AG09319 (cell line): ENCODE measurements around the gene ZMPSTE24.

Experiments used
- DNase-seq: peaks from one replicate; pipeline ENCODE4 v3.0.0-alpha.2; 2010; ENCODE audit warnings: low read depth; ENCODE audit errors: extremely low read depth
- CTCF ChIP-seq: IDR thresholded peaks from 2 replicates; pipeline ENCODE4 v1.5.1; 2011; ENCODE audit warnings: low read depth, mild to moderate bottlenecking, inconsistent platforms, low read length, moderate library complexity

Gene ZMPSTE24

DNA sequence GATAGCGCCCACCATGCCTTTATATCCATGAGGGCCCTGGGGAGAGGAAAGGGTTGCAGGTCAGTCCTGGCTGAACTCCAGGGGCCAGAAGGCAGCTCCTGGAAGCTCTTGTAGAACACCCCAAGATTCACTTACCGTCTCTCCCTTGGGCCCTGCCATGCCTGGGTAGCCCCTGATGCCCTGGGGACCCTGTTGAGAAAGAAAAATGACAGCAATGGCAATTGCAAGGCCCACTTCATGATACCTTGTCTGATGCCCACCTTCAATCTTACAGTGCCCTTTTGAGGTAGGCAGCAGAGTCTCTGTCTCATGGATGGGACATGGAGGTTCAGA lies 52.1 kb downstream of the ZMPSTE24 start:
- no peak for DNase-seq
- TF ChIP-seq CTCF = no peak

- no peak for TF ChIP-seq CTCF
- DNase-seq = no peak
Measured at GRCh38 chr1:40310983-40311642, 53.1 kb downstream of the ZMPSTE24 start.

GRCh38 chr1:40311692-40312091 lies 53.7 kb downstream of the ZMPSTE24 start:
- no peak for DNase-seq
- TF ChIP-seq CTCF = no peak

DNA sequence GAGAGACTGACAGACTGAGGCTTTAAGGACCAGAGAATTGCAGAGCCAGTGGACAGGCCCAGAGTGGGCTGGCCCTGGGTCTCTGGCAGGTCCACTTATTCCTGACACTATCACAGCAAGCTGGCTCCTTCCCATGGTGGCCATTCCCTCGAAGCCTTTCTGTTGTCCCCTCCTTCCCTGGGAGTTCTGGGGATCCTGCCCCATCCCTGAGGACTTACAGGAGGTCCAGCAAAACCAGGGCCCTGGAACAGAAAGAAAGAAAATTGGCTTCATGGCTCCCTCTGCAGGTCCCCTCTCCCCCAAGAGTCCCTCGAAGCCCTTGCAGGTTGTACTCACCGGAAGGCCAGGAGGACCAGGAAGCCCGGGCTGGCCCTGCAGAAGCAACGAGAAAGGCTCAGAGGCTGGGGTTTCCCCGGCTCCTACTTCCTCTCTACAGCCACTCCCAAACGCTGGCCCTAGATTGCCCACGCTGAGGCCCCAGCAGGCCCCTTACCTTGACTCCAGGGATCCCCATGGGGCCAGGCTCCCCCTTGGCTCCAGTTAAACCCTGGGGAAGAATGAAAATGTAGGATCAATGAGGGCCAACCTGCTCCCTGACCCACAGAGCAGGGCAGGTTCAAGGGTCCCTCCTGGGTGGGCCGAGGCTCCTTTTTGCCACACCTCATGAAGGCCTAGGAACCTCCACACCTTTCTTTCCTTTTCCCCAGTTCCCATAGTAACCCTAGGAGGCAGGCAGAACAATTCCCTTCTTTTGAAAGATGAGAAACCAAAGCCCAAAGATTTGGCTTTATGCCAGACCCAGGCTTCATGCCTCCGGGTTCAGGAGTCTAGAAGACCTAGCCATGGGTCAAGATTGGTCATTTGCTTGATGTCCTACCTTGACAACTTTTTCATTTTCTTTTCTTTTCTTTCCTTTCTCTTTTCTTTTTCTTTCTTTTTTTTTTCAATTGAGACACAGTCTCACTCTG lies 54.5 kb downstream of the ZMPSTE24 start:
- no peak for TF ChIP-seq CTCF
- no peak for DNase-seq

GRCh38 chr1:40313329-40313957 lies 55.4 kb downstream of the ZMPSTE24 start:
- no peak for DNase-seq
- TF ChIP-seq CTCF = no peak

DNA sequence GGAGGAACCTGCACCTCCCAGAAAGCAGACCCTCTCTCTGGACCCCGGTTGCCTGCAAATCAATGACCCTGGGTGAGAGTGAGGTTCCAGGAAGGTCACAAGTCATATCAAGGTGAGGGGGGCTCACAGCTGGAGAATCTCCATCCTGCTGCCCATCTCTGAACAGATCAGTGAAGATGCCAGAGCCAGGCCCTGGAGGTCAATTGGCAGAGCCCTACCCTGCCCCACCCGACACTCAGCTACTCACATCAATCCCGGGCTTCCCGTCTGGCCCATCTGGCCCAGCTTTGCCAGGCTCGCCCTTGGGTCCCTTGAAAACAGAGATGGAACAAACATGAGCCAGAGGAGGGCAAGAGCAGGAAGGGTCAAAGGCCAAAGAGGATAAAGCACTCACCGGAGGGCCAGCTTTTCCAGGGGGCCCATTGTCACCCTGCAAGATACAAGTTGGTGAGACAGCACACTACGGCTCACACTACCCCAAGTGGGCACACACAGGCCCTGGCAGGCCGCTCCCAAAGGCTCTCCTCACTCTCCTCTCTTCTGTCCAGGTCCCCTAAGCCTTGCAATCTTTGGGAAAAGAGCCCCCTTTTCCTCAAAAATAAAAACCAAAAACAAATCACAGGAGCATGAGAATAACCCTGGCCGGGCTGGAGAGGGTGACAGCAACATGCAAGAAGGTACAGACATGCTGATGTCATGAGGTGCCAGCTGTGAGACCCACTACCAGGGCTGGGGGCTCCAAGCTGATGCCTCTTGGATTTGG lies 56.1 kb downstream of the ZMPSTE24 start:
- no peak for DNase-seq
- no peak for TF ChIP-seq CTCF
